Peyer's patch (tissue), 4 donors: ENCODE measurements around the gene TMEM79. TPM values are rescaled to one million over a fixed set of nuclear protein-coding genes. Genes with fewer than 3 reads are reported as not detected.

Source experiments
- DNase-seq, 3 donors: peaks; one replicate each; pipeline ENCODE4 v3.0.0-alpha.2; 2017 to 2019
- H3K27ac ChIP-seq, 4 donors: fragments of 200-600 bp; sonication (generic); one replicate each; pipeline ENCODE4 v1.5.1; 2016 to 2019
- H3K27me3 ChIP-seq, 2 donors: fragments of 200-600 bp; sonication (generic); one replicate each; pipeline ENCODE4 v1.5.1; 2019
- H3K36me3 ChIP-seq, 3 donors: fragments of 200-600 bp; sonication (generic); one replicate each; pipeline ENCODE4 v1.5.1; 2016 to 2019
- H3K4me1 ChIP-seq, 4 donors: fragments of 200-600 bp; sonication (generic); one replicate each; pipeline ENCODE4 v1.5.1; 2016 to 2019
- H3K4me3 ChIP-seq, 4 donors: fragments of 200-600 bp; sonication (generic); 1 replicate in 3 of 4; 2 replicates in 1 of 4; pipeline ENCODE4 v1.5.1; 2016 to 2019; ENCODE audit warnings: mild to moderate bottlenecking in 1 of 4
- H3K9me3 ChIP-seq, 4 donors: fragments of 200-600 bp; sonication (generic); one replicate each; pipeline ENCODE4 v1.5.1; 2016 to 2019; ENCODE audit warnings: mild to moderate bottlenecking in 1 of 4
- POLR2A ChIP-seq, 2 donors: fragments of 450-650 bp; IDR thresholded peaks; one replicate each; pipeline ENCODE4 v1.5.1; 2017; ENCODE audit warnings: antibody characterized with exemption in 2 of 2, mild to moderate bottlenecking in 2 of 2, moderate library complexity in 2 of 2
- total RNA-seq, 4 donors: library from RNA; depleted of rRNA; stranded (reverse); fragments of >200 nt; gene quantifications; one replicate each; pipeline ENCODE4 v1.1.0, GENCODE V29; 2016
- TF ChIP-seq, protein P1 (sequence below), 6 experiments: fragments of 450-650 bp in 4 of 6; fragments of 200-600 bp in 2 of 6; sonication (generic) in 1 of 6; IDR thresholded peaks; one replicate each; pipeline ENCODE4 v1.5.1; 2017 to 2019; ENCODE audit warnings: antibody characterized with exemption in 6 of 6, mild to moderate bottlenecking in 3 of 6, moderate library complexity in 1 of 6

Gene TMEM79
- total RNA-seq, 4 donors from 2014 or later = 1.9 to 9.7 (median 5.4) TPM

DNA sequence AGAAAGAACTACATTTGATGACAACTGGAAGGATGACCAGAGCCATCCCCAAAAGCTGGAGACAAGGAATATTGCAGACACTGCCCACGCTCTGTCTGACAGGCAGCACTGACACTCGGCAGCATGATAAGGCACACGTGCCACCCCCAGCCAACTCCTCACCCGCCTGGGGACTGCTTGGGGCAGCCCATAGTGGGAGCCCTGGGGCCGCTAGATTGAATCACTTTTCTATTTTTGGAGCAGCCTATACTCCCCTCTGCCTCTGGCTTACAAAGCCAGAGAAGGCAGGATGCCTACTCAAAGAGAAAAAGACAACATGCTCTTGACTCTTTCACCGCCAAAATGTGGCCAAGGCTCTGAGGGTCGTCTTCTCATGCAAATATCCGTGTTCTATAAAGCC, 2.8 kb upstream of the TMEM79 start:
- H3K27me3 ChIP-seq = no peaks in the 10 kb centered on the region
- no peak for DNase-seq
- H3K9me3 ChIP-seq = no peaks in the 10 kb centered on the region
- peak overlapping the region; percentile 68 to 92 (median 80) for H3K4me3 ChIP-seq
- peak overlapping the region in 3 of 4 donors; percentile 91 to 93 (median 93) for H3K27ac ChIP-seq
- peaks cover 0 to 35% (median 0%) of the 10 kb centered on the region in 3 donors for H3K36me3 ChIP-seq
- peaks cover 0 to 33% (median 4%) of the 10 kb centered on the region in 4 donors for H3K4me1 ChIP-seq
- TF ChIP-seq, protein P1, sequence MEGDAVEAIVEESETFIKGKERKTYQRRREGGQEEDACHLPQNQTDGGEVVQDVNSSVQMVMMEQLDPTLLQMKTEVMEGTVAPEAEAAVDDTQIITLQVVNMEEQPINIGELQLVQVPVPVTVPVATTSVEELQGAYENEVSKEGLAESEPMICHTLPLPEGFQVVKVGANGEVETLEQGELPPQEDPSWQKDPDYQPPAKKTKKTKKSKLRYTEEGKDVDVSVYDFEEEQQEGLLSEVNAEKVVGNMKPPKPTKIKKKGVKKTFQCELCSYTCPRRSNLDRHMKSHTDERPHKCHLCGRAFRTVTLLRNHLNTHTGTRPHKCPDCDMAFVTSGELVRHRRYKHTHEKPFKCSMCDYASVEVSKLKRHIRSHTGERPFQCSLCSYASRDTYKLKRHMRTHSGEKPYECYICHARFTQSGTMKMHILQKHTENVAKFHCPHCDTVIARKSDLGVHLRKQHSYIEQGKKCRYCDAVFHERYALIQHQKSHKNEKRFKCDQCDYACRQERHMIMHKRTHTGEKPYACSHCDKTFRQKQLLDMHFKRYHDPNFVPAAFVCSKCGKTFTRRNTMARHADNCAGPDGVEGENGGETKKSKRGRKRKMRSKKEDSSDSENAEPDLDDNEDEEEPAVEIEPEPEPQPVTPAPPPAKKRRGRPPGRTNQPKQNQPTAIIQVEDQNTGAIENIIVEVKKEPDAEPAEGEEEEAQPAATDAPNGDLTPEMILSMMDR (IDR thresholded peaks at IDR 0.05) = no peak
- TF ChIP-seq POLR2A (IDR thresholded peaks at IDR 0.05) = no peak

DNA sequence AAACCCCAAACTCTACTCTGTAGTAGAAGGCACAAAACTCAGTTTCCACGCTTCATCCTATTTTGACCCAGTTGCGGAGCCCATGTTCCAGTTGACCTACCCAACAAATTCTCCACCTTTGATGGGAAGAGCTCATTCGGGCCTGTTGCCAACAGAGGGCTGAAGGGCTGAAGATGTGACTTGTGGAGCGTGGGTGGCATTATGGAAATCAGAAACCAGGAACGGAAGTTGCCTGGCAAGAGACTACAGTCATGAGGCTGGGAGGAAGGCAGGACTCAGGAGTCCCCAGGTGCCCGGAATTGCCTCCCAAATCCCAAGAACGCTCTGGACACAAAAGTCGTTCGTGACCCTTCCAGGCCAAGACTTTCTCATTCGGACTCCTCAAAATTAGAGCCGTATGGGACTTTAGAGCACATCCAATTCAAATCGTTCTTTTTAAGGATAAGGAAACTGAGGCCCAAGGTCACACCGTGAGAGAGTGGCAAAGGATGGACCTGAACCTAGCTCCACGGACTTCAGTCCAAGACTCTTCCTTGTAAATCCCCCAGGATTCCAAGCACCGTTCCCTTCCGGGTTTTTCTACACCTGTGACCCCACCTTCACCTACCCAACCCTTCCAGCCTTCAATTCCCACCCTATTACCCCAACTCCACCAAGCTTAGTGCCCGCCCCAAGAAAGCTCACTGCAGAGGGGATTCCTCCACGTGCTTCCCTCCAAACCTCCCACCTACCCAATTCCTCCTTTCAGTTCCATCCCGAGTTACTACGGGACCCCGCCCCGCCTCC, 2.2 kb upstream of the TMEM79 start:
- no peak for DNase-seq
- TF ChIP-seq POLR2A (IDR thresholded peaks at IDR 0.05) = no peak
- TF ChIP-seq, protein P1 (IDR thresholded peaks at IDR 0.05) = peak in 1 of 6 experiments; percentile 5

DNA sequence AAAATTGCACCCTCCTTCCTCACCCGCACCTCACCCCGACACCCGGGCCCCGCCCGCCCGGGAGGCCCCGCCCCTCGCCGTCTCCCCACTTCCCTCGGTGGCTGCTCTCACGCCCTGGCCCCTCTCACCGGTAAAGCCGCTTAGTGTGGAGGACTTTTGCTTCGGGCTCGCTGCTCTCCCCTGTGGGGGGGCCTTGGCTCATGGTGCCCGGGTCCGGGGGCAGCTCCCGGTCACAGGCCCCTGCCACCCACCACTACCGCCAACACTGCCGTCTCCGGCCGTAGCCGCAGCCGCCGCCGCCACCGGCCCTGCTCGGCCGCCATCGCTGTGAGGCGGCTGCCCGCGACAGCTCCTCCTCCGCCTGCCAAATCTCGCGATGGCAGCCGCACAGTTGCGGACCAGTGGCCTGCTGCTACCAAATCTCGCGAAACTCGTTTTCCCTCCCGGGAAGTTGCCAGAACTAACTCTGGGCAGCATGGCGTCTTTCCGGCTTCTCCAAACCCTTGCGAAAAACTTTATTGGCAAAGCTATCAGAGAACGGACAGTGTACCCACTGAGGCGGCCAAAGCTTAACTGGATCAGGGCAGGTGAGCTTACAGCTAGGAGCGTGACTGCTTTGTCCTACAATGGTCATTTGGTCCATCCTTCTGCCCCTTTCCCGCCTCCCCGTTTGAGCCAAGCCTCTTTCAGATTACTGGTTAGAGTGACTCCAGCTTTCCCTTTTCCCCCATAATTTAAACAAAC, 1.5 kb upstream of the TMEM79 start, which contains the start of gene SMG5:
SMG5 (minus strand) TSS at position 347 of the 744 bp plus-strand sequence; CDS start at position 202, 145 bp downstream.
- peaks cover 0 to 33% (median 4%) of the 10 kb centered on the region in 4 donors for H3K4me1 ChIP-seq
- H3K27ac ChIP-seq = peak within 1 kb of the TSS; percentile 91 to 93 (median 93)
- H3K4me3 ChIP-seq = peak within 1 kb of the TSS; percentile 68 to 92 (median 80)
- peaks cover 0 to 21% (median 0%) of the 10 kb centered on the region in 3 donors for H3K36me3 ChIP-seq
- no peaks in the 10 kb centered on the region for H3K27me3 ChIP-seq
- DNase-seq = peak; percentile 95 to 98 (median 95)
- H3K9me3 ChIP-seq = no peaks in the 10 kb centered on the region
- TF ChIP-seq, protein P1 (IDR thresholded peaks at IDR 0.05) = no peak
- TF ChIP-seq POLR2A (IDR thresholded peaks at IDR 0.05) = peak; percentile 91 to 93

More for the DNA sequence above, 2.2 kb upstream of the TMEM79 start:
- Histone ChIP-seq H3K4me3 (peak overlapping the region; percentile 68 to 92 (median 80)), H3K27me3 (no peaks in the 10 kb centered on the region), H3K4me1 (peaks cover 0 to 33% (median 4%) of the 10 kb centered on the region in 4 donors), H3K36me3 (peaks cover 0 to 29% (median 0%) of the 10 kb centered on the region in 3 donors), H3K9me3 (no peaks in the 10 kb centered on the region), H3K27ac (peak overlapping the region; percentile 91 to 93 (median 93))

DNA sequence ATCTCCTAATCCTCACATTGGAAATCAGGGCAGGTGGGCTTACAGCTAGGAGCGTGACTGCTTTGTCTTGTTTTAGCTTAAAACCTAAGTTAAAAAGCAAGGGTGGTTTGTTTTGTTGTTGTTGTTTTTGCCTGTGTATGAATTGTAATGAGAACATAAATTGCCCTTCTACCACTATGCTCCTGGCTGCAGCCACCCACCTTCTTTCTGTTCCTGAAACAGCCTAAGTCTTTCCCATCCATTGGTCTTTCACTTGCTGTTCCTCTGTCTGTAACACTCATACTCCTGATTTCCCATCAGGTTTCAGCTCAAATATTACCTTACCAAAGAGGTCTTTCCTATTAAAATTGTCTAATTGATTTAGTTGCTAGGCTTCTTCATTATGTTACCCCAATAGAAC, 604 bp upstream of the TMEM79 start:
- Histone ChIP-seq H3K27ac (no peak overlapping the region), H3K36me3 (peaks cover 0 to 12% (median 0%) of the 10 kb centered on the region in 3 donors), H3K4me3 (peak overlapping the region; percentile 68 to 92 (median 80)), H3K9me3 (no peaks in the 10 kb centered on the region), H3K4me1 (peaks cover 0 to 33% (median 4%) of the 10 kb centered on the region in 4 donors), H3K27me3 (no peaks in the 10 kb centered on the region)
- no peak for DNase-seq
- TF ChIP-seq, protein P1 (IDR thresholded peaks at IDR 0.05) = no peak
- TF ChIP-seq POLR2A (IDR thresholded peaks at IDR 0.05) = no peak

DNA sequence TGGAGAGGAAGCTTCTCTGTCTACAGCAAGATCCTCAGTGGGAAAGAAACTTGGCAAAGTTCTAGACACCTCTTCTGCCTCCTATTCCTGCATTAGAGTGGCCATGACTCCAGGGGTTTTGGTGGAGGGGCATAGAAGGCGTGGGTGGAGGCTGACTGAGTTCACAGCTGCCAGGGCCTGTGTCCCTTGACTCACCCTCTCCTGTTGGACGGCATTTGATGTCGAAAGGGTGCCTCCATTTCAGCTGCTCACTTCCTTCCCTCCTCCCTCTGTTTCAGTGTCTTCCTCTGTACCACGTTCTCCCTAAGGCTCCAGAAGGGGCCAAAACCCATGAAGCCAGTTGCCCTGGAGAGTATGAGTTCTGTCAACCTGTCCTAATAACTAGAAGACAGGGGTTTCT, 632 bp downstream of the TMEM79 start:
- peaks cover 0 to 7% (median 0%) of the 10 kb centered on the region in 3 donors for H3K36me3 ChIP-seq
- H3K4me3 ChIP-seq = no peak overlapping the region
- H3K27ac ChIP-seq = no peak overlapping the region

More for the DNA sequence above, 632 bp downstream of the TMEM79 start:
- H3K4me1 ChIP-seq = peaks cover 0 to 33% (median 4%) of the 10 kb centered on the region in 4 donors
- DNase-seq = no peak
- H3K27me3 ChIP-seq = no peaks in the 10 kb centered on the region
- no peak for TF ChIP-seq POLR2A (IDR thresholded peaks at IDR 0.05)
- TF ChIP-seq, protein P1 (IDR thresholded peaks at IDR 0.05) = no peak
- H3K9me3 ChIP-seq = no peaks in the 10 kb centered on the region
